ENCODE results near the gene SLC17A9.

The SLC17A9 gene

GRCh38 chr20:62984666-62985443, 32.3 kb downstream of the SLC17A9 start:
- DNase-seq: no peak

- DNase-seq: no peak
These were observed 32.9 kb downstream of the SLC17A9 start for GRCh38 chr20:62985444-62985778.

GRCh38 chr20:62986257-62986800, 33.8 kb downstream of the SLC17A9 start:
- DNase-seq: no peak

- DNase-seq: no peak
These were observed 34.6 kb downstream of the SLC17A9 start for GRCh38 chr20:62987114-62987513.

GRCh38 chr20:62989201-62989601, 36.7 kb downstream of the SLC17A9 start:
- DNase-seq: no peak

- no peak for DNase-seq
These were observed 37.9 kb downstream of the SLC17A9 start for GRCh38 chr20:62990306-62990825.

- DNase-seq: no peak
These were observed 38.8 kb downstream of the SLC17A9 start for GRCh38 chr20:62991196-62991807.

DNA sequence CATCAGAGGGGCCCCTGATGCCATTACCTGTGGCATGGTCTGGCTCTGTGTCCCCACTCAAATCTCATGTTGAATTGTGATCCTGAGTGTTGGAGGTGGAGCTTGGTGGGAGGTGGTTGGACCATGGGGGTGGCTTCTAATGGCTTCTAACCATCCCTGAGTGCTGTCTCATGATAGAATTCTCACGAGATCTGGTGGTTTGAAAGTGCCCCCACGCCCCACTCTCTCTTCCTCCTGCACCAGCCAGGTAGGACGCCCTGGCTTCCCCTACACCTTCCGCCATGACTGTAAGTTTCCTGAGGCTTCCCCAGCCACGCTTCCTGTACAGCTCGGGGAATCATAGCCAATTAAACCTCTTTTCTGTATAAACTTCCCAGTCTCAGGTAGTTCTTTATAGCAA, 39.4 kb downstream of the SLC17A9 start:
- DNase-seq: no peak

DNA sequence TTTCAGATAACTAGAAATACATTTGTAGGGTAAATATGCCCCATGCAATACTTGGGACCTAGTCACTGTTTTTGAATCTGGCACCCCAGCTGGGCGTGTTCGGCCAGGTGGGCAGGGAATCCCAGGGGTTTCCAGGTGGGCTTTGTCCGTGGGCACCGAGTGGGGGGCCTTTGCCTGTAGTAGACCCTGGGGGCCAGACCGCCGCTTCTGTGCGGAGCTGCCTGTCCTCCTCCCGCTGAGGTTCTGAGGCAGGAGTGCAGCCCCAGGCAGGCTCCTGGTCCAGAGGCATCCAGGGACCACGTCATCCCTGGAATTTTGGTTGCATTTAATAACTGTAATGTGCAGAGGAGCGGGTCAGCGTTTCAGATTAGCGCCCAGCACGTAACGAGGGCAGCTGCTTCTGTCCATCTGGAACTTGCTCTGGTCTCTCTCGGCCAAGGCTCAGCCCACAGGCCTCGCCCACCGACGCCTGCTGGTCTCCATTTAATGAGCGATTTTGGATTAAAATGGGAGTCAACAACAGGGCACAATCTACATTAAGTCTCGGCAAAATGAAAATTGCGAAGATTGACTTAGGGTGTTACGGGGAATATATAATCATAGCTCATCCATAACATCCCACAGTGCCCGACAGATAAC, 41.5 kb downstream of the SLC17A9 start:
- no peak for DNase-seq

- no peak for DNase-seq
These were observed 42.4 kb downstream of the SLC17A9 start for GRCh38 chr20:62994869-62995281.

GRCh38 chr20:62995481-62995880, 43.0 kb downstream of the SLC17A9 start:
- no peak for DNase-seq

DNA sequence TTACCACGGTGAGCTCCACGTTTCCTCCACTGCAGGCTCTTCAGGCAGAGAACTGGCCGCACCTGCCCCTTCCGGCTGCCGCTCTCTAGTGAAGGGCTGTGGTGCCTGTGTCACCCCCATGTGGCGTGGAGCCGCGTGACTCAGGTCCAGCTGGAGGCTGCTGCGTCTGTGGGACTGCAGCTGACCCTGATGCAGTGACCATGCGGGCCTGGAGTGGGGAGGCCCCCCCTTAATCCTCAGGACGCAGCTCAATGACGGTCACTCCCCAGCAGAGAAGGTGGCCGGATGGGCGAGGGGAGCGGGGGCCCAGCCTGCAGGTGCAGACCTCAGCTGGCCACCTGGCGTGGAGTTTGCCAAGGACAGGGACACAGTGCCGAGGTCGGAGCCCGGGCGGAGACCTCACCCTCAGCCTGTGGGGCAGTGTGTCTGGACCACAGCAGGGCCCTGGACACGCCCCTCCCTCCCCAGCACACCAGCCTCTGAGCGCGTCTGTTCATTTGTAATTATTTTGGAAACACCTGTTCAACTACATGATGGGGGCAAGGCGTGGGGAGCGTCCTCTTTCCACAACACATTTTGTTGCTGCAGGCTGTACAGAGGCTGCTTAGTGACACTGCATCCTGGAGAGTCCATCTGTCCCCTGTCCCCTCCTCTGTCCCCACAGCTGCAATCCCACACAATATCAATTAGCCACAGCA, 43.5 kb downstream of the SLC17A9 start:
- no peak for DNase-seq

GRCh38 chr20:62996596-62996982, 44.1 kb downstream of the SLC17A9 start:
- DNase-seq: no peak

DNA sequence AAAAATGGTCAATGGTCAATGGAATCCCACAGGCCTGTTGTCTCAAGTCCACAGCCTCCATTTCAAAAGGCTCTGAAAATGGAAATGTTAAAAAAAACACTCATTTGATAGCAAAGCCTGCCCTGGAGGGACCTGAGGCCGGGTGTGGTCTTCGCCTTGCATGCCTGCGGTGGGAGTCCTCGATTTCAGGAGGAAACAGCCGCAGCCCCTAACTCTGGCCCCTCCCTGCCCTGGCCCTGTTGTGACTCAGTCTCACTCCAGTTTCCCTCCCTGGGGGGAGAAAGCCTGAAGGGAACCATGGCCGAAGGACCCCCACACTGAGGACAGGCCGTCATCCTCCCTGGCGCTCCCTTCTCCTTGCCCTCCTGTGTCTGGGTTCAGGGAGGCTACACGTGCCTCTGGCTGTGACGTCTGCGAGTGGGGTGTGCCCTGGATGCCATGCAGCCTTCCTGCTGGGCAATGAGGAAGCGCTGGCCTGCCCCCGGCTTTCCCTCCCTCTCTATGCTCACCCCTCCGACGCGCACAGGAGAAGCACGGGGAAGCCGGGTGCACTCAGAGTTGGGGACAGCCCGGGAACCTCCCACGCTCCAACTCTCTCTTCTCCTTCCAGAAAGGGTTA, 45.0 kb downstream of the SLC17A9 start:
- no peak for DNase-seq

- no peak for DNase-seq
These were observed 45.9 kb downstream of the SLC17A9 start for GRCh38 chr20:62998449-62998848.

DNA sequence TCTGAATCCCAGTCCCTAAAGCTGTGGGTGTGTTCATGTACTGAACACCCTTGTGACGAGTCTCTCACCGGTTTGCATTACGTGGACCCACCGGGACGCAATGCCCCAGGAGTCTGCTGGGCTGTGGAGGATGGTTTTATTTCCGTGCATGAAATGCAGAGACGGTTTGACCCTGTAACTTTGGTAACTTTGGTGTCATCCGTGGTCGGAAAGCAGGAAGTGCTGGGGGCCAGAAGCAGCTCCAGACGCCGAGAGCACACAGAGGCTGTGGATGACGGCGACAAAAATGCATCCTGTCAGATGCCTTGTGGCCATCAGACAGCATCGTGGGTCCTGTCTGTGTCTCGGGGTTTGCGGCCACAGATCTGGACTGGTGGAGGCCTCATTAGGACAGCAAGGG, 47.1 kb downstream of the SLC17A9 start:
- DNase-seq: no peak

- DNase-seq: no peak
These were observed 47.5 kb downstream of the SLC17A9 start for GRCh38 chr20:63000036-63000435.

GRCh38 chr20:63000958-63001357, 48.4 kb downstream of the SLC17A9 start:
- DNase-seq: no peak

GRCh38 chr20:63002511-63002910, 50.0 kb downstream of the SLC17A9 start:
- no peak for DNase-seq

- no peak for DNase-seq
These were observed 51.0 kb downstream of the SLC17A9 start for GRCh38 chr20:63003546-63003945.

DNA sequence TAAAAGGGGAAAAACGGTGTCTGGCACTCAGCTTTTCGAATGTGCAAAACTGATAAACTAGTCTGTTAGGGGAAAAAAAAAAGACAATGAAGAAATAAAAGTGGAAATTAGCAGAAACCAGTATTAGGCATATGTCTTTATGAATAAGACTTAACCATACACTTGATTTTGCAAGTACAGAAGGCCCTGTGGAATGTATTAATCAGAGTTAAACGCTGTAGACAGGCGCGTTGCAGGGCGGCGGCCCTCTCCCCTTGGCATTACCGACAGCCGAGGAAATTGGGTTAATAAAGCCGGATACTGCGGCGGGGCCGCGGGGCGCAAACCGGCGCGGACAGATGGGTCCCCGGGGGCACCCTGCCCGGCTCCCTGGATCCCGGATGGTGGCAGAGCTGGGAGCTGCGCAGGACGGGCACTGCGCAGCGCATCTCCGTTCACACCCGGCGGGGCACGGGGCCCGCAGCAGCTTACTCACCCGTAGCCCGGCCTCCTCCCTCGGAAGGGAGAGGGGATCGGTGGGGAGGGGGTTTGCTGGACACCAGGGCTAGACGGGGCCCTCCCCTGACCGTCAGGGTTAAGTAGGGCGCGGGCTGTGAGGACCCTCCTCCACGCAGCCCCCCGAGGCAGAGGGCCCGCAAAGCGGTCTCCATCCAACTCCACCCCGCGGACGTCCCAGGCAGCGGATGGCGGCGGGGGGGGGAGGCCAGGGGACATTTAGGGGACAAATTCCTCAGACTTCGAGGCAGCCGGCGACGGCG, 52.3 kb downstream of the SLC17A9 start:
- DNase-seq: no peak

DNA sequence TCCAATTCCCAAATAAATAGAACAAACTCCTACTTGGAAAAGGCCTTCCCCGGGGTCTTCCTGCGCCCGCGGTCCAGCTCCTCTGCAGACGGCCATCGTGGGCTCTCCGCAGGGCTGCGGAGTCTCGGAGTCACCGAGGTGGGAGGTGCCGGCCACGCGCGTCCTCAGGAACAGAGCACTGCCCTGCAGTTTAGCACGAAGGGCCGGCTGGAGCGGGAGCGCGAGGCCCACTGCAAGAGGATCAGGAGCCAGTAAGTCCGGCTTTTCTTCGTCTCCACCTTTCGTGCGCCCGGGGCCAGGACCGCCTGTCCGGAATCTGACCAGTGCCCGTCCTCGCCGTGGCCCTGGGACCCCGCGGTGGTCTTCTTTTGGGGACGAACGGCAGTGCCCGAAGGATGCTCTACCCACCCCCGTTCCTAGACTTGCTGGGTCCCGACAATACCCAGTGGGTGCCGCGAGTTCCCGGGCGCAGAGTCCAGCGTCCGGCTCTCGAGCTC, 52.9 kb downstream of the SLC17A9 start:
- no peak for DNase-seq
